ENCODE results near the gene ROPN1L. TPM values are rescaled to one million over a fixed set of nuclear protein-coding genes. Genes with fewer than 3 reads are reported as not detected.

The ROPN1L gene
- total RNA-seq, 3 donors from 2014 or later (not counting 1 experiment from before 2014, with no cell fraction given): 1.2 to 5.2 (median 4.3) TPM

- WGBS (ENCODE audit: insufficient coverage): 82% methylated on average over 4 of the region's 4 CpGs
- Histone ChIP-seq H3K36me3 (ENCODE audit: control insufficient read depth, insufficient read depth, low read length) (peaks cover 6% of the 10 kb centered on the region), H3K27ac (ENCODE audit: low read length) (no peak overlapping the region), H3K4me3 (ENCODE audit: low read length) (no peak overlapping the region), H3K4me1 (ENCODE audit: control insufficient read depth, insufficient read depth, low read length) (peaks cover 28% of the 10 kb centered on the region), H3K27me3 (ENCODE audit: control insufficient read depth, insufficient read depth, low read length) (no peaks in the 10 kb centered on the region), H3K9me3 (ENCODE audit: control insufficient read depth, insufficient read depth, low read length) (no peaks in the 10 kb centered on the region)
- no peaks in the 10 kb centered on the region for H3K27me3 Mint-ChIP-seq (ENCODE audit: low read depth in 2 of 2)
- ATAC-seq (no peak), DNase-seq (no peak)
- H3K9me3 Mint-ChIP-seq: no peaks in the 10 kb centered on the region
- H3K36me3 Mint-ChIP-seq: no peaks in the 10 kb centered on the region
- no peak overlapping the region for H3K27ac Mint-ChIP-seq
- peaks cover 23 to 25% of the 10 kb centered on the region in 2 donors for H3K4me1 Mint-ChIP-seq
- TF ChIP-seq, protein P1, sequence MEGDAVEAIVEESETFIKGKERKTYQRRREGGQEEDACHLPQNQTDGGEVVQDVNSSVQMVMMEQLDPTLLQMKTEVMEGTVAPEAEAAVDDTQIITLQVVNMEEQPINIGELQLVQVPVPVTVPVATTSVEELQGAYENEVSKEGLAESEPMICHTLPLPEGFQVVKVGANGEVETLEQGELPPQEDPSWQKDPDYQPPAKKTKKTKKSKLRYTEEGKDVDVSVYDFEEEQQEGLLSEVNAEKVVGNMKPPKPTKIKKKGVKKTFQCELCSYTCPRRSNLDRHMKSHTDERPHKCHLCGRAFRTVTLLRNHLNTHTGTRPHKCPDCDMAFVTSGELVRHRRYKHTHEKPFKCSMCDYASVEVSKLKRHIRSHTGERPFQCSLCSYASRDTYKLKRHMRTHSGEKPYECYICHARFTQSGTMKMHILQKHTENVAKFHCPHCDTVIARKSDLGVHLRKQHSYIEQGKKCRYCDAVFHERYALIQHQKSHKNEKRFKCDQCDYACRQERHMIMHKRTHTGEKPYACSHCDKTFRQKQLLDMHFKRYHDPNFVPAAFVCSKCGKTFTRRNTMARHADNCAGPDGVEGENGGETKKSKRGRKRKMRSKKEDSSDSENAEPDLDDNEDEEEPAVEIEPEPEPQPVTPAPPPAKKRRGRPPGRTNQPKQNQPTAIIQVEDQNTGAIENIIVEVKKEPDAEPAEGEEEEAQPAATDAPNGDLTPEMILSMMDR (IDR thresholded peaks at IDR 0.05): no peak
- H3K4me3 Mint-ChIP-seq: no peak overlapping the region
- intact Hi-C loops (cut with micrococcal nuclease): loop anchor here (5.0 to 10.0 kb wide), 2 partner anchors 87 to 255 kb away; partner anchors contain the start of gene MARCHF6
Measured at GRCh38 chr5:10439692-10440091, 2.0 kb upstream of the ROPN1L start.

DNA sequence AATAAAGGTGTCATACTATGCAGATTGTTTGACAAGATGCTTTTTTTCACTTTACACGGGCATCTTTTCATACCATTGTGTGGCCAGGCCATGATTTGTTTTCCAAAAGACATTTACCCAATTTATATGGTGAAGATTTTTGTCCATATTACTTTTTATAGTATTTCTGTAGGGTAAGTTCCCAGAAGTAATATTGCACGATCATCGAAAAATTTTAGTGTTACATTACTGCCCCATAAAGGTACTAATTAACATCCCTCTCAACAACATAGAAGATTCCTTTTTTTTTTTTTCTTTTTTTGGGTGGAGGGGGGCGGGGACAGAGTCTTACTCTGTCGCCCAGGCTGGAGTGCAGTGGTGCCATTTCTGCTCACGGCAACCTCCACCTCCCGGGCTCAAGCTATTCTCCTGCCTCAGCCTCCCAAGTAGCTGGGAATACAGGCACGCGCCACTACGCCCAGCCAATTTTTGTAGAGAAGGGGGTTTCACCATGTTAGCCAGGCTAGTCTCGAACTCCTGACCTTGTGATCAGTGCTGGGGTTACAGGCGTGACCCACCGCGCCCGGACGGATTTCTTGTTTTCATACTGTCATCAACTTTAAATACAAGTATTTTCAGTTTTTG, 1.2 kb upstream of the ROPN1L start:
- WGBS (ENCODE audit: insufficient coverage): 86% methylated on average over 8 of the region's 16 CpGs
- Histone ChIP-seq H3K27me3 (ENCODE audit: control insufficient read depth, insufficient read depth, low read length) (no peaks in the 10 kb centered on the region), H3K4me1 (ENCODE audit: control insufficient read depth, insufficient read depth, low read length) (peaks cover 36% of the 10 kb centered on the region), H3K27ac (ENCODE audit: low read length) (no peak overlapping the region), H3K36me3 (ENCODE audit: control insufficient read depth, insufficient read depth, low read length) (peaks cover 1% of the 10 kb centered on the region), H3K9me3 (ENCODE audit: control insufficient read depth, insufficient read depth, low read length) (no peaks in the 10 kb centered on the region), H3K4me3 (ENCODE audit: low read length) (no peak overlapping the region)
- H3K4me1 Mint-ChIP-seq: peaks cover 29 to 32% of the 10 kb centered on the region in 2 donors
- no peaks in the 10 kb centered on the region for H3K27me3 Mint-ChIP-seq (ENCODE audit: low read depth in 2 of 2)
- intact Hi-C loops (cut with micrococcal nuclease): loop anchor here (5.0 to 10.0 kb wide), 2 partner anchors 88 to 254 kb away; partner anchors contain the start of gene MARCHF6
- no peak for ATAC-seq
- H3K9me3 Mint-ChIP-seq: peaks cover 0 to 2% of the 10 kb centered on the region in 2 donors
- no peak for DNase-seq
- H3K36me3 Mint-ChIP-seq: no peaks in the 10 kb centered on the region
- H3K27ac Mint-ChIP-seq: peak overlapping the region in 1 of 2 donors; percentile 41
- peak overlapping the region; percentile 79 for H3K4me3 Mint-ChIP-seq
- TF ChIP-seq, protein P1 (IDR thresholded peaks at IDR 0.05): no peak

- WGBS (ENCODE audit: insufficient coverage): under 1% methylated on average over 44 of the region's 44 CpGs
- H3K4me1 Mint-ChIP-seq: peaks cover 45 to 46% of the 10 kb centered on the region in 2 donors
- no peaks in the 10 kb centered on the region for H3K36me3 Mint-ChIP-seq
- H3K27me3 Mint-ChIP-seq (ENCODE audit: low read depth in 2 of 2): no peaks in the 10 kb centered on the region
- Histone ChIP-seq H3K4me1 (ENCODE audit: control insufficient read depth, insufficient read depth, low read length) (peaks cover 50% of the 10 kb centered on the region), H3K4me3 (ENCODE audit: low read length) (peak overlapping the region; percentile 88), H3K27ac (ENCODE audit: low read length) (no peak overlapping the region), H3K9me3 (ENCODE audit: control insufficient read depth, insufficient read depth, low read length) (no peaks in the 10 kb centered on the region), H3K36me3 (ENCODE audit: control insufficient read depth, insufficient read depth, low read length) (peaks cover 1% of the 10 kb centered on the region), H3K27me3 (ENCODE audit: control insufficient read depth, insufficient read depth, low read length) (no peaks in the 10 kb centered on the region)
- H3K9me3 Mint-ChIP-seq: peaks cover 0 to 2% of the 10 kb centered on the region in 2 donors
- H3K4me3 Mint-ChIP-seq: peak overlapping the region; percentile 89
- ATAC-seq (peak; percentile 52 to 57 (median 53)), DNase-seq (peak in 1 of 2 donors; percentile 26)
- intact Hi-C loops (cut with micrococcal nuclease): loop anchor here (5.0 to 10.0 kb wide), 2 partner anchors 90 to 253 kb away; partner anchors contain the start of gene MARCHF6
- TF ChIP-seq, protein P1 (IDR thresholded peaks at IDR 0.05): no peak
- peak overlapping the region; percentile 26 to 83 for H3K27ac Mint-ChIP-seq
Measured at GRCh38 chr5:10441992-10442435, 335 bp downstream of the ROPN1L start.

All from natural killer cell (primary cell).